Fibroblast of skin of left quadriceps (primary cell): ENCODE data around the gene FN3KRP.

Source experiments
- DNase-seq, 2 experiments: peaks; one replicate each; pipeline ENCODE4 v3.0.0-alpha.2; 2013; ENCODE audit warnings: low read depth in 2 of 2

The FN3KRP gene

GRCh38 chr17:82687375-82687861 is 29.1 kb upstream of the FN3KRP start:
- DNase-seq = no peak

- no peak for DNase-seq
Observed at GRCh38 chr17:82687871-82688270, 28.6 kb upstream of the FN3KRP start.

DNA sequence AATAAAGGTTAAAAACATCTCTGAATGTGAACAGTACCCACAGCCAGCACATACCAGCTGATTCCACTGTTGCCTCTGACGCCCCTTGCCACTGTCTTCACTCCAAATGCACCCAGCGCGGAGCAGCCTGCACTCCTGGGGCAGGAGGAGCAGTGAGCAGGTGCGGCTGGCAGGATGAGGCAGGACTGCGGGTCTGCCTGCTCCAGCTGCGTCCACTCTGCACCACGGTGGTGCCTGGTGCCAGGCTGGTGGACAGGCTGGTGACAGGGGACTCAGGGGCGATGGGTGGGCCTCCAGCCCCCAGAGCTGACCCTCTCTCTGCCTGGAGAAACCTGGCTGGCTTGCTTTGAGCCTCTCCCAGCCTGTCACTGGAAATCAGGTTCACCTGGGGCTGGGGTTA is 27.4 kb upstream of the FN3KRP start:
- DNase-seq = no peak

DNA sequence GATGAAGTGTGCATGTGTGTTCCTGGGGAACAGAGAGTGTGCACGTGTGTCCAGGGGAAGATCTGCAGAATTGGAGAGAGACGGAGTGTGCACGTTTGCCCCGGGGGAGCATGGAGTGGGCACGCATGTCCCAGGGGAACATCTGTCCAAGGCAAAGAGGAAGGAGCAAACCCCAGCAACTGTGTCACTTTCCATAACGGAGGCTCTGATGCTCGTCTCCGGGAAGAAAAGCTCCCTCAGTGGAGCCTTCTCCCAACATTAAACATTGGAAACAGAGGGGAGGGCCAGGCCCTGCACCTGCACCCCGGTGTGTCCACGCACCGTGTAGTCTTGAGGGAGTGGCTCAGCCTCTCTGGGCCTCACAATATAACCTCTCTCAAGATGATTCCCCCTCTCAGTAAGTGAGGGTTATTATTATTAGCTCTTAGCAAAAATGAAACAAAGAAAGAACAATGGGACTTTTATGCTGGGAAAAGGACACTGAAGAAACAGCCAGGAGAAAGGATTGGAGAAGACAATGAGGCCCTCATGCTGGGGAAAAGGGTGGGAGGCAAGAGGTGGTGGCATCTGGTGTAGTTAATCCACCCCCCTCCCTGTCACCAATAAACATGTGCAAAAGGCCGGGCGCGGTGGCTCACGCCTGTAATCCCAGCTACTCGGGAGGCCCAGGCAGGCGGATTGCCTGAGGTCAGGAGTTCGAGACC is 25.6 kb upstream of the FN3KRP start:
- no peak for DNase-seq

DNA sequence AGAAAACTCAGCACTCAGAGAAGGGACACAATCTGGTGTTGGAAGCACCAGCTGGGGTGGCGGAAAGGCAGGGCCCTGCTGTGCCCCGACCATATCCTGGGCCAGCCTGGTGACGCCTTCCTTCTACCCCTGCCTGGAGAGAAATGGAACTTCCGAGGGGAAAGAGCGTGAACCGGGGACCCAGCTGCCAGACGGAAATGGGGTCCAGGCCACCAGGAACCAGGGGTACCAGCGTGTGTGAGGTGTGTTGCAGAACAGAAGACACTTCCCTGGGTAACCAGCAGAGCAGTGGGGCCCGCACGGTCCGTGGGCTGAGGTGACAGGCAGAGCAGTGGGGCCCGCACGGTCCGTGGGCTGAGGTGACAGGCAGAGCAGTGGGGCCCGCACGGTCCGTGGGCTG is 24.8 kb upstream of the FN3KRP start:
- no peak for DNase-seq

GRCh38 chr17:82692268-82692667 is 24.2 kb upstream of the FN3KRP start:
- DNase-seq = no peak

DNA sequence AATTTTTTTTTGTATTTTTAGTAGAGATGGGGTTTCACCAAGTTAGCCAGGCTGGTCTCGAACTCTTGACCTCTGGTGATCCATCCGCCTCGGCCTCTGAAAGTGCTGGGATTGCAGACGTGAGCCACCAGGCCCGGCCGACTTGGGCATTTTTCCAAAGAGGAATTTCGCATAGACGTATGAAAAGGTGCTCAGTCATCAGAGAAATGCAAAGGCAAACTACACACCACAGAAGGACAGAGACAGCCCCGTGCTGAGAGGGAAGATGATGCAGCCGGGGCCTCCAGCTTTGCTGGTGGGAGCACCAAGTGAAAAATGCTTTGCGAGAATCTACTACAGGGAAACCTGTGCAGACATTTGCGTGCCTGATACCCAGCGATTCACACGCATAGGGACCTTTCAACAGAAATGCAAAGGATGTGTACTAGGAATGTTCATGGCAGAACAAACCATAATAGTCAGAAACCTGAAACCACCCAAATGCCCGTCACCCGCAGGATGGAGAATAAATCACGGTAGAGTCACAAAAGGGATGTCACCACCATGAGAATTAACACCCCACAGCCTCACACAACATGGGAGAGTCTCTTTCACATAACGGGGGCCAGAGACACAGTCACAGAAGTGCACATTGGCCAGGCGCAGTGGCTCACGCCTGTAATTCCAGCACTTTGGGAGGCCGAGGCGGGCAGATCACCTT is 23.2 kb upstream of the FN3KRP start:
- DNase-seq = no peak

DNA sequence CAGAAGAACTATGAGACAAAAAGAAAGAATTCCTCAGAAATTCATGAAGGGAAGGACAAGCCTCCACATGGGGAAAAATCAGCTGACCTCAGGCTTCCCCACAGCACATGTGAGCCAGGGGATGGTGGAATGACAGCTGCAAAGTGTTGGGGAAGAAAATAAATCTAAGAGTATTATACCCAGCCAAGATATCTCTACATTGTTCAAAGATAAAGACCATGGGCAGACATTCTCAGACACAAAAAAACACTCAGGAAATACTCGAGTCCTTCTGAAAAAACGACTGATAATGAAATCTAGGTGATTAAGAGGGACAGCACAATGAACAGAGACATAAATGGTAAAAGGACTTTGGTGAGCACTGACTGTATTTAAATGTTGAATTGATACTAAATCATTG is 21.9 kb upstream of the FN3KRP start:
- DNase-seq = no peak

GRCh38 chr17:82696259-82696658 is 20.2 kb upstream of the FN3KRP start:
- DNase-seq = no peak

DNA sequence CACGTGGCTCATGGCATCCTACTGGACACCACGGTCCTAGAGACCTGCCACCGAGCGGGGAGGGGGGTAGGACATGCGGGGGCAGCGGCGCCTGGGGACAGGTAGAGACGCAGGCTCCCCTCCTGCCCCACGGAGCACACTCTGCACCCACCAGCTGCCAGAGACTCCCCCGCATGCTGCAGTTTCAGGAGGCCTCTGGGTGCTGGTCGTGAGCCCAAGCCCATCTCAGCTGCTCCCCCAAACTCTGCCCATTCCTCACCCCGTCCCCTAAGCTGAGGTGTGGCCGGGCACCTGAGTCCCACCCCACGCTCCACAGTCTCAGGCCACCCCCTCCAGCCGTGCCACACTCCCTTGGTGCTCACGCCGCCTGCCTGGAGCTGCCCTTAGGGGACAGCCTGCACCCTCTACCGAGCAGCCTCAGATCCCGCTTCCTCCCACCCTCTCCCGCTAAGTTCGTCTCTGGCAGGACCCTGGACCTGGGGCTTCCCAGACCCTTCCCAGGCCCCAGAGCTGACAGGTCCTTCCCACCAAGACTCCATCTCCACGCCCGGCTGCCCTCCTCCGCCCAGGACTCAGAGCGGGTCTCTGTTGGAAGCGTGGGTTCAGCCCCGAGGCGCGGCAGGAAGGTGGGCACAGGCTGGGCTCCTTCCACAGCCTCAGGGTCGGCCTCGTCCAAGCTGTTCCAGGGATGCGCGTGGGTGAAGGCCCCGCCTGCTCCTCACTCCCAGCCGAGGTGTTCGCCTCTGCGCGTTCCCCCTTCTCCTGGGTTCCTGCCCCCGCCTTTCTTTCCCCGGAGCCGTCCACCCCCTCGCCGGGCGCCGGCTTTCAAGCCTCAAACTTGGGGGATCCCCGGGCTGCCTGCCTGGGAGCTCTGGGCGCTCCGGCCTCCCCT is 19.3 kb upstream of the FN3KRP start:
- no peak for DNase-seq

- DNase-seq = no peak
Observed at GRCh38 chr17:82697808-82698064, 18.8 kb upstream of the FN3KRP start.

- peak; percentile 96 for DNase-seq
Observed at GRCh38 chr17:82698065-82698973, 18.2 kb upstream of the FN3KRP start, which contains the start of gene RAB40B. Gene RAB40B (minus strand): TSS chr17:82698698. CDS start chr17:82698596, 102 bp downstream.

GRCh38 chr17:82698974-82699442 is 17.5 kb upstream of the FN3KRP start:
- DNase-seq = no peak

DNA sequence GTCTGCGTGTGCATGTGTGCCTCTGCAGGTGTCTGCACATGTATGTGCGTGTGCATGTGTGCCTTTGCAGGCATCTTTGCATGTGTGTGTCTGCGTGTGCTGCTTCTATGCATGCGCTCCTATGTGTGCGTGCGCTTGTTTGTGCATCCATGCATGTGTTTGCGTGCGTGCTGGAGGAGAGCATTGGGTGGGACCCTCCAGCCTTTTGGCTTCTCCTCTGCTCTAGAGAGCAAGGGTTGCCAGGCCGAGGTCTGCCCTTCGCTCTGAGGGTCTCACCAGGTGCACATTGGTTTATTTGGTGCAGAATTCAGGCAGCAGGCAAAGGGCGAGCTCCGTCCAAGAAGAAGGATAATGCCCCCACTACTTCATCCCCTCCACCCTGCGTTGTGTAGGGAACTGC is 17.0 kb upstream of the FN3KRP start:
- no peak for DNase-seq

- no peak for DNase-seq
Observed at GRCh38 chr17:82702231-82702927, 14.1 kb upstream of the FN3KRP start.

- no peak for DNase-seq
Observed at GRCh38 chr17:82703036-82703745, 13.3 kb upstream of the FN3KRP start.

- no peak for DNase-seq
Observed at GRCh38 chr17:82703935-82704865, 12.3 kb upstream of the FN3KRP start.

- DNase-seq = no peak
Observed at GRCh38 chr17:82704886-82705285, 11.6 kb upstream of the FN3KRP start.

DNA sequence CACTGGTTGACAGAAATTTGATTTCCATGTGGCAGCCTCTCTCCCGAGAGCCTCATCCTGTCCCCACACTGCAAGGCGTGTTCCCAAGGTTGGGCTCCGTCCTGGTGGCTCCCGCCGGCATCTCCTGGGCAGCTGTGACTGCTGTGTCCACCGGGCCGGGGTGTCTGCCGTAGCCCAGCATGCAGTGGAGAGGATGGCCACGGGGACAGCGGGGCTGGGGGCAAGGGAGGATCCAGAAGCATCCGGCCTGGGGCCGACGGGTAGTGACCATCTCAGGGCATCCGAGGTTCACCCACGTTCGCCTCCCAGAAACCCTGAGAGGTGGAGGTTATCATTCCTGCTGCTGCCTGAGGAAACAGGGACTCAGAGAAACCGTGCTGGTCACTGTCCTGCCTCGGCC is 10.8 kb upstream of the FN3KRP start:
- no peak for DNase-seq
